Parathyroid adenoma (tissue), 2 donors: ENCODE data around the gene KATNB1.

ENCODE experiments used
- H2AFZ ChIP-seq: fragments of 300-600 bp; sonication (generic); one replicate; pipeline ENCODE4 v1.7.0; 2017; ENCODE audit warnings: antibody characterized with exemption, mild to moderate bottlenecking
- H3K27ac ChIP-seq: fragments of 300-600 bp; sonication (generic); one replicate; pipeline ENCODE4 v1.7.0; 2017
- H3K27me3 ChIP-seq: fragments of 300-600 bp; sonication (generic); one replicate; pipeline ENCODE4 v1.7.0; 2017; ENCODE audit warnings: low read length; ENCODE audit not compliant: control insufficient read depth, insufficient read depth
- H3K36me3 ChIP-seq: fragments of 300-600 bp; sonication (generic); one replicate; pipeline ENCODE4 v1.7.0; 2017; ENCODE audit warnings: low read length; ENCODE audit not compliant: control insufficient read depth, insufficient read depth
- H3K4me1 ChIP-seq: fragments of 300-600 bp; sonication (generic); one replicate; pipeline ENCODE4 v1.7.0; 2017; ENCODE audit warnings: control low read depth
- H3K4me2 ChIP-seq: fragments of 300-600 bp; sonication (generic); one replicate; pipeline ENCODE4 v1.7.0; 2017; ENCODE audit warnings: low read length
- H3K4me3 ChIP-seq: fragments of 300-600 bp; sonication (generic); one replicate; pipeline ENCODE4 v1.7.0; 2017; ENCODE audit warnings: low read depth, low read length
- H3K79me2 ChIP-seq: fragments of 300-600 bp; sonication (generic); one replicate; pipeline ENCODE4 v1.7.0; 2017; ENCODE audit warnings: control low read depth
- H3K9ac ChIP-seq: fragments of 300-600 bp; sonication (generic); one replicate; pipeline ENCODE4 v1.7.0; 2017; ENCODE audit warnings: mild to moderate bottlenecking
- H3K9me3 ChIP-seq: fragments of 300-600 bp; sonication (generic); one replicate; pipeline ENCODE4 v1.7.0; 2017; ENCODE audit warnings: low read length; ENCODE audit not compliant: control insufficient read depth
- TF ChIP-seq, protein P1 (sequence below): fragments of 300-600 bp; sonication (generic); IDR thresholded peaks from one replicate; pipeline ENCODE4 v1.7.0; 2017; ENCODE audit warnings: antibody characterized with exemption, mild to moderate bottlenecking
- donor health status: primary hyperparathyroidism.

Gene KATNB1

GRCh38 chr16:57797216-57797525 lies 61.6 kb downstream of the KATNB1 start:
- Histone ChIP-seq H3K4me3 (peak overlapping the region; percentile 46), H2AFZ (peak overlapping the region; percentile 68), H3K4me1 (peaks cover 17% of the 10 kb centered on the region), H3K79me2 (peaks cover 17% of the 10 kb centered on the region), H3K9ac (no peak overlapping the region), H3K4me2 (peak overlapping the region; percentile 56), H3K36me3 (no peaks in the 10 kb centered on the region), H3K27me3 (no peaks in the 10 kb centered on the region), H3K27ac (peak overlapping the region; percentile 79), H3K9me3 (no peaks in the 10 kb centered on the region)
- TF ChIP-seq, protein P1, sequence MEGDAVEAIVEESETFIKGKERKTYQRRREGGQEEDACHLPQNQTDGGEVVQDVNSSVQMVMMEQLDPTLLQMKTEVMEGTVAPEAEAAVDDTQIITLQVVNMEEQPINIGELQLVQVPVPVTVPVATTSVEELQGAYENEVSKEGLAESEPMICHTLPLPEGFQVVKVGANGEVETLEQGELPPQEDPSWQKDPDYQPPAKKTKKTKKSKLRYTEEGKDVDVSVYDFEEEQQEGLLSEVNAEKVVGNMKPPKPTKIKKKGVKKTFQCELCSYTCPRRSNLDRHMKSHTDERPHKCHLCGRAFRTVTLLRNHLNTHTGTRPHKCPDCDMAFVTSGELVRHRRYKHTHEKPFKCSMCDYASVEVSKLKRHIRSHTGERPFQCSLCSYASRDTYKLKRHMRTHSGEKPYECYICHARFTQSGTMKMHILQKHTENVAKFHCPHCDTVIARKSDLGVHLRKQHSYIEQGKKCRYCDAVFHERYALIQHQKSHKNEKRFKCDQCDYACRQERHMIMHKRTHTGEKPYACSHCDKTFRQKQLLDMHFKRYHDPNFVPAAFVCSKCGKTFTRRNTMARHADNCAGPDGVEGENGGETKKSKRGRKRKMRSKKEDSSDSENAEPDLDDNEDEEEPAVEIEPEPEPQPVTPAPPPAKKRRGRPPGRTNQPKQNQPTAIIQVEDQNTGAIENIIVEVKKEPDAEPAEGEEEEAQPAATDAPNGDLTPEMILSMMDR, result no peak

GRCh38 chr16:57797526-57798266 lies 62.1 kb downstream of the KATNB1 start:
- Histone ChIP-seq H2AFZ (peak overlapping the region; percentile 68), H3K4me3 (peak overlapping the region; percentile 46), H3K4me1 (peaks cover 17% of the 10 kb centered on the region), H3K36me3 (no peaks in the 10 kb centered on the region), H3K9ac (no peak overlapping the region), H3K27ac (peak overlapping the region; percentile 79), H3K9me3 (no peaks in the 10 kb centered on the region), H3K27me3 (no peaks in the 10 kb centered on the region), H3K79me2 (peaks cover 16% of the 10 kb centered on the region), H3K4me2 (peak overlapping the region; percentile 56)
- TF ChIP-seq, protein P1, result no peak

DNA sequence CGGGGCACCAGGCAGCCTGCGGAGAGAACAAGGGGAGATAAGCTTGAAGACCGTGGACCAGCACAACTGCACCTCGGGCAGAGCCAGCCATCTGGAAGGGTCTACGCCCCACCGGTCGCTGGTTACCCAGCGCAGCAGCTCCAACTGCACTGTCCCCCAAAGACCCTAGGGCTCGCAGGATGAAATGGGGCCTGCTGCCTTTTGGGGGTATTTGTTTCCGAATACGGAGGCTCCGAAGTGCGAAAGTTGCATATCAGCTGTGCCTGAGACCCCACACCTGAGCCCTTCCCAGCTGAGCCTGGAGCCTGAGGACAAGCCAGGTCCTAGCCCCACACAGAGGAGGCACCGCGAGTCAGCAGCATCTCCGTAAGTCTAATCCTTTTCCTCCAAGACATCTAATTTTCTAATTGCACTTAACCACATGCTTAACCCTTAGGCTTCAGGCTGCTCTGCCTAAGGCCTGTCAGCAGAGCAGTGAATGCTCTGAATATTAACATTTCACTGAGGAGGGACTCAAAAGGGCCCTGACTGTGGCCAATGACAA lies 62.8 kb downstream of the KATNB1 start:
- H3K9me3 ChIP-seq, result no peaks in the 10 kb centered on the region
- H3K4me3 ChIP-seq, result peak overlapping the region; percentile 46
- H3K36me3 ChIP-seq, result no peaks in the 10 kb centered on the region
- TF ChIP-seq, protein P1, result no peak
- H3K4me2 ChIP-seq, result peak overlapping the region; percentile 56
- peak overlapping the region; percentile 79 for H3K27ac ChIP-seq
- H3K9ac ChIP-seq, result no peak overlapping the region
- H2AFZ ChIP-seq, result peak overlapping the region; percentile 68
- H3K27me3 ChIP-seq, result no peaks in the 10 kb centered on the region
- peaks cover 16% of the 10 kb centered on the region for H3K79me2 ChIP-seq
- peaks cover 17% of the 10 kb centered on the region for H3K4me1 ChIP-seq

GRCh38 chr16:57798953-57799599 lies 63.5 kb downstream of the KATNB1 start:
- Histone ChIP-seq H3K4me1 (peaks cover 17% of the 10 kb centered on the region), H3K79me2 (peaks cover 16% of the 10 kb centered on the region), H3K4me2 (no peak overlapping the region), H3K4me3 (no peak overlapping the region), H3K9me3 (no peaks in the 10 kb centered on the region), H3K9ac (no peak overlapping the region), H3K27me3 (no peaks in the 10 kb centered on the region), H2AFZ (no peak overlapping the region), H3K27ac (peak overlapping the region; percentile 79), H3K36me3 (no peaks in the 10 kb centered on the region)
- TF ChIP-seq, protein P1, result no peak
